ENCODE data around the gene UNC119B.

GRCh38 chr12:120748242-120748641 lies 38.0 kb downstream of the UNC119B start:
- TF ChIP-seq MXI1 (IDR thresholded peaks at IDR 0.05; ENCODE audit: borderline replicate concordance, low read depth, low read length) (no peak), CEBPB (IDR thresholded peaks at IDR 0.05; ENCODE audit: low read depth, low read length) (no peak), POLR2A (IDR thresholded peaks at IDR 0.05; ENCODE audit: low read depth, low read length) (no peak), SMC3 (IDR thresholded peaks at IDR 0.05; ENCODE audit: low read depth, low read length) (no peak), RAD21 (IDR thresholded peaks at IDR 0.05; ENCODE audit: low read length) (no peak)
- TF ChIP-seq, protein P1, sequence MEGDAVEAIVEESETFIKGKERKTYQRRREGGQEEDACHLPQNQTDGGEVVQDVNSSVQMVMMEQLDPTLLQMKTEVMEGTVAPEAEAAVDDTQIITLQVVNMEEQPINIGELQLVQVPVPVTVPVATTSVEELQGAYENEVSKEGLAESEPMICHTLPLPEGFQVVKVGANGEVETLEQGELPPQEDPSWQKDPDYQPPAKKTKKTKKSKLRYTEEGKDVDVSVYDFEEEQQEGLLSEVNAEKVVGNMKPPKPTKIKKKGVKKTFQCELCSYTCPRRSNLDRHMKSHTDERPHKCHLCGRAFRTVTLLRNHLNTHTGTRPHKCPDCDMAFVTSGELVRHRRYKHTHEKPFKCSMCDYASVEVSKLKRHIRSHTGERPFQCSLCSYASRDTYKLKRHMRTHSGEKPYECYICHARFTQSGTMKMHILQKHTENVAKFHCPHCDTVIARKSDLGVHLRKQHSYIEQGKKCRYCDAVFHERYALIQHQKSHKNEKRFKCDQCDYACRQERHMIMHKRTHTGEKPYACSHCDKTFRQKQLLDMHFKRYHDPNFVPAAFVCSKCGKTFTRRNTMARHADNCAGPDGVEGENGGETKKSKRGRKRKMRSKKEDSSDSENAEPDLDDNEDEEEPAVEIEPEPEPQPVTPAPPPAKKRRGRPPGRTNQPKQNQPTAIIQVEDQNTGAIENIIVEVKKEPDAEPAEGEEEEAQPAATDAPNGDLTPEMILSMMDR (conservative IDR thresholded peaks at IDR 0.05; ENCODE audit: low read depth, low read length) = no peak

Data from IMR-90 (cell line).